ENCODE results near the gene CDYL.

DNA sequence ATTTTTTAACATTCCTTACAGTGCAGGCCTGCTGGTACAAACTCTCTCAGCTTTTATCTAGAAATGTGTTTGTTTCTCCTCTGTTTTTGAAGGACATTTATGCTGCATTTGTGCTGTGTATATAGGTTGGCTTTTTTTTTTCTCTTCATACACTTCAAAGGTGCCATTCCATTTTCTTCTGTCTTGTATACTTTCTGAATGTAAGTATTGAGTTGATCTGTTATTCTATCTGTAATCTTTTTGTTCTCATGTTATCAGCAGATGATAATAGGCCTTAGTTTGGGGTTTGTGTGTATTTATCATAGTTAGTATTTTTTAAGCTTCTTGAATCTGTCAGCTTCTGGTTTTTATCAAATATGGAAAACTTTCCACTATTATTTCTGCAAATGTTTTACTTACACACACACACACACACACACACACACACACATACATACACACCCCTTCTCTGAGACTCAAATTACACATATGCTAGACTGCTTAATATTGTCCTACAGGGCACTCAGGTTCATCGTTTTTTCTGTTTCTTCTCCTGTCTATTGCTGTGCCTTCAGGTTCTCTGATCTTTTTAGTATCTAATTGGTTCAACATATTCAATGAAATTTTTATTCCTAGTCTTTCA lies 153.0 kb downstream of the CDYL start:
- TF ChIP-seq CEBPB (IDR thresholded peaks at IDR 0.05; ENCODE audit: low read depth, low read length), result no peak
- no peak for TF ChIP-seq CHD1 (IDR thresholded peaks at IDR 0.05; ENCODE audit: low read depth, low read length)
- no peak for TF ChIP-seq CTCF (conservative IDR thresholded peaks at IDR 0.05; ENCODE audit: low read depth, low read length)
- no peak for TF ChIP-seq MAFK (IDR thresholded peaks at IDR 0.05; ENCODE audit: low read depth, low read length)
- TF ChIP-seq RCOR1 (IDR thresholded peaks at IDR 0.05; ENCODE audit: insufficient replicate concordance, low read length), result no peak
- no peak for TF ChIP-seq POLR2A (IDR thresholded peaks at IDR 0.05; ENCODE audit: low read depth, low read length)
- no peak for TF ChIP-seq SMC3 (IDR thresholded peaks at IDR 0.05; ENCODE audit: low read depth, low read length)
- no peak for TF ChIP-seq BHLHE40 (IDR thresholded peaks at IDR 0.05; ENCODE audit: low read depth, low read length)
- TF ChIP-seq RFX5 (IDR thresholded peaks at IDR 0.05; ENCODE audit: low read depth, low read length), result no peak
- no peak for TF ChIP-seq NFE2L2 (IDR thresholded peaks at IDR 0.05; ENCODE audit: low read depth, low read length)

Data from IMR-90 (cell line).